SU-DHL-6 (cell line): ENCODE data around the gene YJU2.

ENCODE experiments used
- EZH2phosphoT487 ChIP-seq: fragments of 200-600 bp; sonication (generic), shearing (Covaris generic); conservative IDR thresholded peaks from 2 replicates; pipeline ENCODE4 v1.6.1; 2018; ENCODE audit warnings: mild to moderate bottlenecking, antibody characterized with exemption, low read length, moderate library complexity, mixed read lengths
- TF ChIP-seq, protein P1 (sequence below): fragments of 200-600 bp; sonication (generic); IDR thresholded peaks from one replicate; pipeline ENCODE4 v1.5.1; 2017; ENCODE audit warnings: antibody characterized with exemption, mild to moderate bottlenecking, low read length, moderate library complexity; ENCODE audit not compliant: insufficient read depth, poor library complexity, severe bottlenecking

DNA sequence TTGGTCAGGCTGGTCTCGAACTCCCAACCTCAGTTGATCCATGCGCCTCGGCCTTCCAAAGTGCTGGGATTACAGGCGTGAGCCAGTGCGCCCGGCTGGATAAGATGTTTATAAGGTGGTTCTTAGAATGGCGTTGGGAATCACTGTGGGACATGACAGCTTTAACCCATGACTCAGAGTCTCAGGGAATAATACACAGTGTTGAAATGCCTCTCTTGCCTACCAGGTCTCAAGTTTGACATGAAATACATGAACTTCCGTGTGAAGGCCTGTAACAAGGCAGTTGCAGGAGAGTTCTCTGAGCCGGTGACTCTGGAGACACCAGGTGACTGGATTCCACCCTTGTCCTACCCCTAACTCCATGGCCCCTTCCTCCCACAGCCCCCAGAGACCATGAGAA is 70.1 kb downstream of the YJU2 start:
- TF ChIP-seq, protein P1, sequence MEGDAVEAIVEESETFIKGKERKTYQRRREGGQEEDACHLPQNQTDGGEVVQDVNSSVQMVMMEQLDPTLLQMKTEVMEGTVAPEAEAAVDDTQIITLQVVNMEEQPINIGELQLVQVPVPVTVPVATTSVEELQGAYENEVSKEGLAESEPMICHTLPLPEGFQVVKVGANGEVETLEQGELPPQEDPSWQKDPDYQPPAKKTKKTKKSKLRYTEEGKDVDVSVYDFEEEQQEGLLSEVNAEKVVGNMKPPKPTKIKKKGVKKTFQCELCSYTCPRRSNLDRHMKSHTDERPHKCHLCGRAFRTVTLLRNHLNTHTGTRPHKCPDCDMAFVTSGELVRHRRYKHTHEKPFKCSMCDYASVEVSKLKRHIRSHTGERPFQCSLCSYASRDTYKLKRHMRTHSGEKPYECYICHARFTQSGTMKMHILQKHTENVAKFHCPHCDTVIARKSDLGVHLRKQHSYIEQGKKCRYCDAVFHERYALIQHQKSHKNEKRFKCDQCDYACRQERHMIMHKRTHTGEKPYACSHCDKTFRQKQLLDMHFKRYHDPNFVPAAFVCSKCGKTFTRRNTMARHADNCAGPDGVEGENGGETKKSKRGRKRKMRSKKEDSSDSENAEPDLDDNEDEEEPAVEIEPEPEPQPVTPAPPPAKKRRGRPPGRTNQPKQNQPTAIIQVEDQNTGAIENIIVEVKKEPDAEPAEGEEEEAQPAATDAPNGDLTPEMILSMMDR, result no peak
- no peak for TF ChIP-seq EZH2phosphoT487
